Measurements from ENCODE around the gene PLEKHA5.
A peak's percentile ranks its signal among the peaks of the same experiment; 100 is the strongest.

PLEKHA5 gene

DNA sequence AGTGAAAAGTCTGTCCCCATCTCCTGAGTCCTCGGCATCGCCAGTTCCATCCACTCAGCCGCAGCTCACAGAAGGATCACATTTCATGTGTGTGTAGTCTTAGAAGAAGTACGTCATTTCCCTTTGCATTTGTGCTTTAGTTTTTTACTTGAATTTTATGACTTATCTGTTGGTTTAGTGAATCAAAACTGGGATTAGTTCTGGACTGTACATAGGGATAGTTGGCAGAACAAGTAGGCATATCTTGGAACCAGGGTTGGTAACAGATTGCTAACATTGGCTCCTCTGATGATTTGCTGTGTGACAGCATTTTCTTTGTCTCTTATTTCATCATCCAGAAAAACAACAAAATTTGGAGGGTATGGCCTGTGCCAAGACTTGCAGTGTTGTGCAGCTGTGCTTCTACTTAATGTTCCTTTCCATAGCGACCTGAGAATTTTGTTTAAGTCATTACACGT is 240.2 kb downstream of the PLEKHA5 start:
- no peak for DNase-seq (ENCODE audit: low read depth)
- TF ChIP-seq, protein P1, sequence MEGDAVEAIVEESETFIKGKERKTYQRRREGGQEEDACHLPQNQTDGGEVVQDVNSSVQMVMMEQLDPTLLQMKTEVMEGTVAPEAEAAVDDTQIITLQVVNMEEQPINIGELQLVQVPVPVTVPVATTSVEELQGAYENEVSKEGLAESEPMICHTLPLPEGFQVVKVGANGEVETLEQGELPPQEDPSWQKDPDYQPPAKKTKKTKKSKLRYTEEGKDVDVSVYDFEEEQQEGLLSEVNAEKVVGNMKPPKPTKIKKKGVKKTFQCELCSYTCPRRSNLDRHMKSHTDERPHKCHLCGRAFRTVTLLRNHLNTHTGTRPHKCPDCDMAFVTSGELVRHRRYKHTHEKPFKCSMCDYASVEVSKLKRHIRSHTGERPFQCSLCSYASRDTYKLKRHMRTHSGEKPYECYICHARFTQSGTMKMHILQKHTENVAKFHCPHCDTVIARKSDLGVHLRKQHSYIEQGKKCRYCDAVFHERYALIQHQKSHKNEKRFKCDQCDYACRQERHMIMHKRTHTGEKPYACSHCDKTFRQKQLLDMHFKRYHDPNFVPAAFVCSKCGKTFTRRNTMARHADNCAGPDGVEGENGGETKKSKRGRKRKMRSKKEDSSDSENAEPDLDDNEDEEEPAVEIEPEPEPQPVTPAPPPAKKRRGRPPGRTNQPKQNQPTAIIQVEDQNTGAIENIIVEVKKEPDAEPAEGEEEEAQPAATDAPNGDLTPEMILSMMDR (IDR thresholded peaks at IDR 0.05; ENCODE audit: low read depth, low read length, missing control alignments) = no peak
- H3K4me3 ChIP-seq (ENCODE audit: low read depth, low read length) = no peak overlapping the region
- in situ Hi-C loops (cut with HindIII; ENCODE audit: low sequenced_read_pairs) = no loop called here

DNA sequence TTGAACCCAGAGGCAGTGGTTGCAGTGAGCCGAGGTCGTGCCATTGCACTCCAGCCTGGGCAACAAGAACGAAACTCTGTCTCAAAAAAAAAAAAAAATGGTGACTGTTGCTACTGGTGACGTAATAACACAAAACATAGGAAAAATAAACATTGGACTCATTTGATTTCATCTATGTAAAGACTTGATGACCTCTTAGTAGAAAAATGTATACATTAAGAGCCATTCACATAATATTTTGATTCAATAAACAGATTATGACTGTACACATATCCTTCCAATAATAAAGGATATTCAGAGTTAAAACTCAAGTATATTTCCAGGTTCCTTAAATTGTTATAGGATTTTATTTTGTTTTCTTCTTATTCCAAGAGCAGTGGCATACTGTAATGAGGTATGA is 244.1 kb downstream of the PLEKHA5 start:
- no peak overlapping the region for H3K4me3 ChIP-seq (ENCODE audit: low read depth, low read length)
- TF ChIP-seq, protein P1 (IDR thresholded peaks at IDR 0.05; ENCODE audit: low read depth, low read length, missing control alignments) = no peak
- DNase-seq (ENCODE audit: low read depth) = no peak
- in situ Hi-C loops (cut with HindIII; ENCODE audit: low sequenced_read_pairs) = no loop called here

DNA sequence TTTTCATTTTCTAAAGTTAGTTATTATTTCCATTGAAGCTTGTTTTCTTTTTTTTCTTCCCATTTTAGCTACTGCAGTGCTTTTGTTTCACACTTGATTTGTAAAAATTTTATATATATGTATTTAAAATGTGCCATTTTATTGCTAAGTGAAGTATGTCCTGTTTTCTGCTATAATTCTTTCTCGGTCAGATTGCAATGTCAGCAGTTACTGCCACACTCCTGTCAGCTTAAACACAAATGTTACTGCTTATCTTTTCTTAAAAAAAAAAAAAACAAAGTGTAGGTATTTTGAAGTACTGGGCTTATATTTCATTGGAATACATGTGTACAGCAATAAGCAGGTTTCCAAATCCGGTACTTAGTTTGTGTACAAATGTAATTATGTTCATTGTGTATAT is 246.4 kb downstream of the PLEKHA5 start:
- TF ChIP-seq, protein P1 (IDR thresholded peaks at IDR 0.05; ENCODE audit: low read depth, low read length, missing control alignments) = no peak
- H3K4me3 ChIP-seq (ENCODE audit: low read depth, low read length) = no peak overlapping the region
- in situ Hi-C loops (cut with HindIII; ENCODE audit: low sequenced_read_pairs) = no loop called here
- DNase-seq (ENCODE audit: low read depth) = no peak

DNA sequence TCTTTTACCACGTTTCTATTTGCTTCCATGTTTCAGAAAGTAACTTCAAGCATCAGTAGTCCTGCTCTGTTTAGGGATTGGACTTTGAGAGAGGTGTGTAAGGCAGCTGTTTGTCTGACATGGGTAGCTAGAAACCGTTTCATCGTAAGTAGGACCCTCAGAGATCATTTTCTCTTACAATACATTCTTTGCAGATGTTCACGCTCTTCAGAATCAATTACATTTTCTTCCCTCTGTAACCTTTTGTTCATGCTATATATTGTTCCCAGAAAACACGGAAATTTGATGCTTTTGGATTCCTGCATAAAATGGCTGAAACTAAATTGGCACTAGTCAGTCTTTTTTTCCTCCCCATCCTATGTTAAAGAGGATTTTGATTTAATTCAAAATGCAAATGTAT is 247.2 kb downstream of the PLEKHA5 start:
- no peak for DNase-seq (ENCODE audit: low read depth)
- TF ChIP-seq, protein P1 (IDR thresholded peaks at IDR 0.05; ENCODE audit: low read depth, low read length, missing control alignments) = no peak
- H3K4me3 ChIP-seq (ENCODE audit: low read depth, low read length) = no peak overlapping the region
- in situ Hi-C loops (cut with HindIII; ENCODE audit: low sequenced_read_pairs) = no loop called here

DNA sequence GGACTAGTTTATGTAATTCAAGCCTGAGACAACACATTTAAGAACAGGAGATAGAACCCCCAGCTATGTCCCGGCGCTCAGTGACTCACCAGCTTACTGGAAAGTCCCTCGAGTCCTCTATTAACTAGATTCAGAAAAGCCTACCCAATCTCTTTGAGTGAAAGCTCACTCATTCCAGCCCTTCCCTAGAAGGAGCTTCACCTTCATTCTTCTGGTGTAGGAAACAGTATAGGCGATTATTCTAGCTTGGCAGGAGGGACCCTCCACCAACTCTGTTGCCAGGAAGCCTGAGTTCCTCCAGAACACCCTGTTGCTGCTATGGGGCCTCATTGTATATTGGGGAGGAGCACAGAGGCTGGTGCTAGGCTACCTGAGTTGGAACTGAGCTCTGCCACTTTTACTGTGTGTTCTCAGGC is 252.6 kb downstream of the PLEKHA5 start:
- TF ChIP-seq, protein P1 (IDR thresholded peaks at IDR 0.05; ENCODE audit: low read depth, low read length, missing control alignments) = no peak
- in situ Hi-C loops (cut with HindIII; ENCODE audit: low sequenced_read_pairs) = no loop called here
- DNase-seq (ENCODE audit: low read depth) = peak; percentile 55
- H3K4me3 ChIP-seq (ENCODE audit: low read depth, low read length) = no peak overlapping the region

DNA sequence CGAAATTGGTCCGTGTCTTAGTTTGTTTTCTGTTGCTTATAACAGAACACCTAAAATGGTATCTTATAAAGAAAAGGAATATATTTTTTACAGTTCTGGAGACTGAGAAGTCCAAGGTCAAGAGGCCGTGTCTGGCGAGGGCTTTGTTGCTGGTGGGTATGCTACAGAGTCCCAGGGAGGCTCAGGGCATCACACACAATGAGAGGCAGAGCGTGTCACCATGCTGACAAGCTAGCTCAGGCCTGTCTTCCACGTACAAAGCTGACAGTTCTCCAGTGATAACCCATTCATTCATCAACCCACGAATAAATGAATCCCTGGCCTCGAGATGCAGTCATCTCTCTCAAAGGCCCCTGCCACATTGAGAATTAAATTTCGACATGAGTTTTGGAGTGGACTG is 253.0 kb downstream of the PLEKHA5 start:
- DNase-seq (ENCODE audit: low read depth) = no peak
- in situ Hi-C loops (cut with HindIII; ENCODE audit: low sequenced_read_pairs) = no loop called here
- H3K4me3 ChIP-seq (ENCODE audit: low read depth, low read length) = no peak overlapping the region
- TF ChIP-seq, protein P1 (IDR thresholded peaks at IDR 0.05; ENCODE audit: low read depth, low read length, missing control alignments) = no peak

DNA sequence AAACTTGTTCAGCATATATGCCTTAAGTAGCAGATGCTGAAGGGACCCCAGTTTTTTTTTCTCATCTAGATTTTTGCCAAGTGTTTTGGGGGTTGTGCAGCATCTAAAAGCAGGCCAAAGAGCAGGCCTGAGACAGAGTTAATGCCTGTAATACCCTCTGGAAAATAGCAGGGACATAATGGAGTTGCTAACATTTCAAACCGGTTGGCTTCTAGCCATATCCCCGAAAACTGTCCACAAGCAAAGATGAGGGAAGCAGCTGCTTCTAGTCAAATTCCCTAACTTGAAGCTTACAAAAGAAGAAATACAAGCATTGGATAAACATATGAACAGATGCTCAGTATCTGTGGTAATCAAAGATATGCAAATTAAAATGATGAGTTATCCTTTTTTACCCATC is 257.6 kb downstream of the PLEKHA5 start:
- in situ Hi-C loops (cut with HindIII; ENCODE audit: low sequenced_read_pairs) = no loop called here
- no peak overlapping the region for H3K4me3 ChIP-seq (ENCODE audit: low read depth, low read length)
- no peak for DNase-seq (ENCODE audit: low read depth)
- TF ChIP-seq, protein P1 (IDR thresholded peaks at IDR 0.05; ENCODE audit: low read depth, low read length, missing control alignments) = no peak

All from astrocyte of the cerebellum (primary cell).